Stimulated activated CD8-positive, alpha-beta memory T cell treated with anti-CD3 and anti-CD28 coated beads, Interleukin-15, amount 100 ng/mL, for 48 hours (primary cell): ENCODE measurements around the gene OGG1.
A peak's percentile ranks its signal among the peaks of the same experiment; 100 is the strongest.

Experiments
- DNase-seq, 2 donors: peaks; one replicate each; pipeline ENCODE4 v3.0.0-alpha.2; 2020; ENCODE audit warnings: low read depth in 2 of 2

Gene OGG1

GRCh38 chr3:9727743-9728142, 22.0 kb upstream of the OGG1 start:
- DNase-seq: no peak

GRCh38 chr3:9729419-9729818, 20.3 kb upstream of the OGG1 start:
- DNase-seq: no peak

- peak in 1 of 2 donors; percentile 16 for DNase-seq
Measured at GRCh38 chr3:9730657-9731205, 19.0 kb upstream of the OGG1 start.

- peak; percentile 99 to 100 for DNase-seq
Measured at GRCh38 chr3:9731206-9732079, 18.3 kb upstream of the OGG1 start, which contains the start of gene BRPF1. BRPF1 (plus strand) TSS chr3:9731735; CDS start chr3:9734141, 2,406 bp downstream.

GRCh38 chr3:9732080-9732739, 17.5 kb upstream of the OGG1 start:
- peak in 1 of 2 donors; percentile 40 for DNase-seq

- DNase-seq: no peak
Measured at GRCh38 chr3:9732740-9733115, 17.0 kb upstream of the OGG1 start.

GRCh38 chr3:9736831-9737230, 12.9 kb upstream of the OGG1 start:
- no peak for DNase-seq

- DNase-seq: no peak
Measured at GRCh38 chr3:9739181-9739580, 10.6 kb upstream of the OGG1 start.

- DNase-seq: no peak
Measured at GRCh38 chr3:9742560-9742959, 7.2 kb upstream of the OGG1 start.

GRCh38 chr3:9743548-9743947, 6.2 kb upstream of the OGG1 start:
- no peak for DNase-seq

GRCh38 chr3:9744162-9744561, 5.6 kb upstream of the OGG1 start:
- no peak for DNase-seq

- DNase-seq: no peak
Measured at GRCh38 chr3:9745521-9745920, 4.2 kb upstream of the OGG1 start.

GRCh38 chr3:9746330-9746729, 3.4 kb upstream of the OGG1 start:
- DNase-seq: peak in 1 of 2 donors; percentile 40

GRCh38 chr3:9747267-9747666, 2.5 kb upstream of the OGG1 start:
- DNase-seq: no peak

GRCh38 chr3:9748031-9748430, 1.7 kb upstream of the OGG1 start:
- DNase-seq: no peak

- no peak for DNase-seq
Measured at GRCh38 chr3:9749296-9749644, 482 bp upstream of the OGG1 start.

GRCh38 chr3:9750556-9751411, 1.0 kb downstream of the OGG1 start:
- no peak for DNase-seq

GRCh38 chr3:9754678-9755077, 4.9 kb downstream of the OGG1 start:
- DNase-seq: no peak

GRCh38 chr3:9757427-9757826, 7.7 kb downstream of the OGG1 start:
- no peak for DNase-seq

- DNase-seq: no peak
Measured at GRCh38 chr3:9760779-9761505, 11.2 kb downstream of the OGG1 start.

GRCh38 chr3:9761919-9762318, 12.2 kb downstream of the OGG1 start:
- no peak for DNase-seq
